Adrenal gland (tissue), 12 donors: ENCODE results near the gene TEX13C. TPM values are rescaled to one million over a fixed set of nuclear protein-coding genes. Genes with fewer than 3 reads are reported as not detected.

Experiments used
- DNase-seq, 7 donors: peaks; one replicate each; pipeline ENCODE4 v3.0.0-alpha.2; 2019 to 2020
- H3K27ac ChIP-seq, 5 donors: fragments of 200-600 bp; sonication (generic) in 4 of 5; 1 replicate in 3 of 5; 2 replicates in 2 of 5; pipeline versions ENCODE4 v1.5.1 to v1.8.0; 2016 to 2020; ENCODE audit warnings: mild to moderate bottlenecking in 1 of 5
- H3K27me3 ChIP-seq: fragments of 200-600 bp; 2 replicates; pipeline ENCODE4 v1.8.0; 2021
- H3K36me3 ChIP-seq, 2 donors: fragments of 200-600 bp; replicated peaks in 1 of 2; 1 replicate in 1 of 2; 2 replicates in 1 of 2; pipeline versions ENCODE4 v1.5.1 to v1.8.0; 2018 to 2022
- H3K4me1 ChIP-seq, 2 donors: fragments of 200-600 bp; replicated peaks in 1 of 2; 1 replicate in 1 of 2; 2 replicates in 1 of 2; pipeline versions ENCODE4 v1.5.1 to v1.8.0; 2018 to 2021
- H3K4me3 ChIP-seq, 4 donors: fragments of 200-600 bp; sonication (generic) in 3 of 4; one replicate each; pipeline ENCODE4 v1.5.1; 2016 to 2018
- H3K9me3 ChIP-seq, 3 donors: fragments of 200-600 bp; sonication (generic) in 1 of 3; replicated peaks in 1 of 3; 1 replicate in 2 of 3; 2 replicates in 1 of 3; pipeline versions ENCODE4 v1.5.1 to v1.8.0; 2016 to 2021
- POLR2A ChIP-seq, 2 donors: fragments of 450-650 bp; IDR thresholded peaks; one replicate each; pipeline ENCODE4 v1.6.1; 2017; ENCODE audit warnings: antibody characterized with exemption in 2 of 2, mild to moderate bottlenecking in 2 of 2, moderate library complexity in 1 of 2
- WGBS, 4 donors: extraction: QIAGEN DNeasy Blood & Tissue Kit in 2 of 4; methylation state at CpG; one replicate each; pipeline versions ENCODE4 v1.1.5 to v1.1.7; 2013 to 2017; 5-methylcytosine and 5-hydroxymethylcytosine counted together
- intact Hi-C, 2 donors: fragments of 100-400 bp; cut with DNase I; formaldehyde crosslinking; loops; one replicate each; pipeline versions ENCODE4 v1.14.1 to v1.15.0; 2022 to 2023
- polyA plus RNA-seq, 3 donors: library from polyadenylated mRNA; stranded (reverse); fragments of 200-250 nt in 2 of 3; fragments of 350-450 nt in 1 of 3; fragmentation: Illumina TruSeq in 1 of 3; extraction: RNeasy Lipid Tissue Mini Kit (QIAGEN cat#74804) in 1 of 3; gene quantifications; one replicate each; pipeline ENCODE4 v1.2.3, GENCODE V29; 2013 to 2014
- total RNA-seq, 9 donors: library from RNA; depleted of rRNA in 4 of 9; stranded (reverse); fragments of >200 nt in 4 of 9; fragments of 120-200 nt in 1 of 9; fragmentation: NEBNext Ultra II Directional in 1 of 9; extraction: Animal tissue kit (Norgen Biotek cat#: 25700) in 1 of 9; gene quantifications; one replicate each; pipeline versions ENCODE4 v1.1.0 to v1.2.4, GENCODE V29; 2013 to 2023
- TF ChIP-seq, protein P1 (sequence below), 6 experiments: fragments of 450-650 bp in 4 of 6; fragments of 200-600 bp in 2 of 6; sonication (generic) in 1 of 6; IDR thresholded peaks; 1 replicate in 5 of 6; 2 replicates in 1 of 6; pipeline versions ENCODE4 v1.5.1 to v1.8.0; 2016 to 2021; ENCODE audit warnings: antibody characterized with exemption in 6 of 6, mild to moderate bottlenecking in 2 of 6, moderate library complexity in 1 of 6
- donor health status: healthy with polysubstance abuse.
- donor health status: Bipolar disorder and iron deficiency.
- donor health status: DM: yes; HTN: yes; CAD: no.
- donor health status: DM: no; HTN: no; CAD: no.
- donor health status: DM: no; HTN: no; CAD: no.
- donor health status: DM: yes; HTN: yes; CAD: no.

TEX13C gene
- total and polyA plus RNA-seq, 12 donors: not detected

DNA sequence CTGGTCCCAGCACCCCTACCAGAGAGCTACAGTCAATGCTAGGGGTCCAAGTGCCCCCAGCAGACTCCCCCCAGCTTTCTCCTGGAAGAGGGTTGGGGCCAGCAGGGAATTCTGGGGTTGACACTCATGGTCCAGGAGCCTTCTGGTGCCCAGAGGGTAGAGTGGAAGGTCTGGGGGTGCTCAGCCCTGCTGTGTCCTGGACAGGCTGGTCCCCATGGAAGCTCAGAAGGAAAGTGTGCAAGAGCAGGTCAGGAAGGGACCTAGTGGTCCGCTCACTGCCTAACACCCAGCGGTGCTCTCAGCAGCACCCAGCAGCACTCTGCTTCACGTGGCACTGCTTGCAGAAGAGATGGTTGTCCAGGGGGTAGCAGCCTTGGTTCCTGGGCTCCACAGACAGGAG, 6.9 kb downstream of the TEX13C start:
- intact Hi-C loops: no loop called here
- Histone ChIP-seq H3K27ac (no peak overlapping the region), H3K4me3 (no peak overlapping the region), H3K9me3 (no peaks in the 10 kb centered on the region), H3K36me3 (no peaks in the 10 kb centered on the region), H3K4me1 (no peaks in the 10 kb centered on the region), H3K27me3 (no peaks in the 10 kb centered on the region)
- TF ChIP-seq POLR2A (IDR thresholded peaks at IDR 0.05): no peak
- TF ChIP-seq, protein P1, sequence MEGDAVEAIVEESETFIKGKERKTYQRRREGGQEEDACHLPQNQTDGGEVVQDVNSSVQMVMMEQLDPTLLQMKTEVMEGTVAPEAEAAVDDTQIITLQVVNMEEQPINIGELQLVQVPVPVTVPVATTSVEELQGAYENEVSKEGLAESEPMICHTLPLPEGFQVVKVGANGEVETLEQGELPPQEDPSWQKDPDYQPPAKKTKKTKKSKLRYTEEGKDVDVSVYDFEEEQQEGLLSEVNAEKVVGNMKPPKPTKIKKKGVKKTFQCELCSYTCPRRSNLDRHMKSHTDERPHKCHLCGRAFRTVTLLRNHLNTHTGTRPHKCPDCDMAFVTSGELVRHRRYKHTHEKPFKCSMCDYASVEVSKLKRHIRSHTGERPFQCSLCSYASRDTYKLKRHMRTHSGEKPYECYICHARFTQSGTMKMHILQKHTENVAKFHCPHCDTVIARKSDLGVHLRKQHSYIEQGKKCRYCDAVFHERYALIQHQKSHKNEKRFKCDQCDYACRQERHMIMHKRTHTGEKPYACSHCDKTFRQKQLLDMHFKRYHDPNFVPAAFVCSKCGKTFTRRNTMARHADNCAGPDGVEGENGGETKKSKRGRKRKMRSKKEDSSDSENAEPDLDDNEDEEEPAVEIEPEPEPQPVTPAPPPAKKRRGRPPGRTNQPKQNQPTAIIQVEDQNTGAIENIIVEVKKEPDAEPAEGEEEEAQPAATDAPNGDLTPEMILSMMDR (IDR thresholded peaks at IDR 0.05): no peak
- WGBS, 4 donors: 70 to 85% (median 78%) methylated on average over 2 to 3 of the region's 3 CpGs
- no peak for DNase-seq

DNA sequence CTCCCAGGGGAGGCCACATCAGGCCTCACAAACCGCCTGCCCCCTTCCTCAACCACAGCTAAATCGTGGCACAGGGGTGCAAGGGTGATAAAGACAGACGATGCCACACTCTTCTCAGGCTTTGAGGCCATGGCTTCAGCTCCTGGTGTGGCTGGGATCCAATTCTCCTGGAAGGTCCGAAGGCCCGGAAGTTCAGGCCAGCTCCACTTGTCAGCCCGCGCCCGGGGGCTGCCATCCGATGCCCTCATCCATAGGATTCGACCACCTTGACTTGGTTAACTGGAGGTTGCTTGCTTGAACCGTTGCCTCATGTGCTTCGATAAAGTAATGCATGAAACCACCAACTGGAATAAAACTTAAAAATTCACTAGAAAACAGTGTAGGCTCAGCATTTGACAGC, 8.2 kb downstream of the TEX13C start:
- H3K9me3 ChIP-seq: no peaks in the 10 kb centered on the region
- no peak overlapping the region for H3K27ac ChIP-seq
- TF ChIP-seq, protein P1 (IDR thresholded peaks at IDR 0.05): no peak
- no peak for TF ChIP-seq POLR2A (IDR thresholded peaks at IDR 0.05)
- H3K36me3 ChIP-seq: no peaks in the 10 kb centered on the region
- no peak for DNase-seq
- H3K4me3 ChIP-seq: no peak overlapping the region
- WGBS, 4 donors: 80 to 91% (median 83%) methylated on average over 1 to 12 of the region's 12 CpGs
- no peaks in the 10 kb centered on the region for H3K27me3 ChIP-seq
- intact Hi-C loops: no loop called here
- no peaks in the 10 kb centered on the region for H3K4me1 ChIP-seq

DNA sequence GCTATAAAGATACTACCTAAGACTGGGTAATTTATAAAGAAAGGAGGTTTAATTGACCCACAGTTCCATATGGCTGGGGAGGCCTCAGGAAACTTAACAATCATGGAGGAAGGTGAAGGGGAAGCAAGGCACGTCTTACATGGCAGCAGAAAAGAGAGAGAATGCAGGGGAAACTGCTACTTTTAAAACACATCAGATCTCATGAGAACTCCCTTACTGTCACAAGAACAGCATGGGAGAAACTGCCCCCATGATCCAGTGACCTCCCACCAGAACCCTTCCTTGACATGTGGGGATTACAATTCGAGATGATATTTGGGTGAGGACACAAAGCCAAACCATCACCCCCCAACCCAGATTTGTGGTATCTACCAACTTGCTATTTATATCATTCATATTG, 13.9 kb downstream of the TEX13C start:
- intact Hi-C loops: no loop called here
- H3K27me3 ChIP-seq: no peaks in the 10 kb centered on the region
- H3K4me3 ChIP-seq: no peak overlapping the region
- no peak for DNase-seq
- WGBS, 4 donors: 28 to 64% (median 49%) methylated on average over 2 of the region's 2 CpGs
- H3K4me1 ChIP-seq: no peaks in the 10 kb centered on the region
- H3K9me3 ChIP-seq: no peaks in the 10 kb centered on the region
- no peak for TF ChIP-seq POLR2A (IDR thresholded peaks at IDR 0.05)
- TF ChIP-seq, protein P1 (IDR thresholded peaks at IDR 0.05): no peak
- H3K27ac ChIP-seq: no peak overlapping the region
- no peaks in the 10 kb centered on the region for H3K36me3 ChIP-seq

DNA sequence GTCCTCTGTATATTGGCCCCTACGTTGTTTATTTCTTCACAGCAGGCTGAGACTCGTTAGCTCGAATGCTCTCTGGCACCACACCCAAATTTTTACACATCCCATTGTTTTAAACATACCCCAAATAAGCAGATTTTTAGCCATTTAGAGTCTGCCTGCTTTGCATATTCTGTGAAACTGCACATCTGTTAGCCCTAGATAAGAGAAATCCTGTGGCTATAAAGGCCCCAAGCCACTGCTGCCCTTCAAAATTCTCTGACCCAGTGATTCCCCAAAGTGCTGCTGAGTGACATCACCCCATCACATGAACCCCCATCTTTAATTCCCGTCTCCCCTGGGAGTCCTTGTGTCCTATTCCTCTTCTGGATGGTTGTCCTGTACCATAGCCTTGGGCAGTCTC, 20.8 kb downstream of the TEX13C start:
- TF ChIP-seq, protein P1 (IDR thresholded peaks at IDR 0.05): no peak
- no peak for TF ChIP-seq POLR2A (IDR thresholded peaks at IDR 0.05)
- Histone ChIP-seq H3K9me3 (no peaks in the 10 kb centered on the region), H3K4me1 (no peaks in the 10 kb centered on the region), H3K27me3 (no peaks in the 10 kb centered on the region), H3K36me3 (no peaks in the 10 kb centered on the region), H3K4me3 (no peak overlapping the region), H3K27ac (no peak overlapping the region)
- no peak for DNase-seq
- intact Hi-C loops: no loop called here
- WGBS, 4 donors: 52 to 65% (median 57%) methylated on average over 4 of the region's 4 CpGs
